ENCODE results near the gene IKZF3.

- TF ChIP-seq CTCF (IDR thresholded peaks at IDR 0.05; ENCODE audit: insufficient read depth, low read length, poor library complexity, severe bottlenecking), result no peak
- no peak for TF ChIP-seq EZH2phosphoT487 (conservative IDR thresholded peaks at IDR 0.05; ENCODE audit: low read length)
These were observed 126.8 kb downstream of the IKZF3 start for GRCh38 chr17:39737206-39737759.

All from SU-DHL-6 (cell line).